Measurements from ENCODE around the gene PIEZO2. TPM values are rescaled to one million over a fixed set of nuclear protein-coding genes. Genes with fewer than 3 reads are reported as not detected.

Gene PIEZO2
- total RNA-seq, 8 experiments from 2014 or later = 1.9 to 73.5 (median 2.8) TPM

DNA sequence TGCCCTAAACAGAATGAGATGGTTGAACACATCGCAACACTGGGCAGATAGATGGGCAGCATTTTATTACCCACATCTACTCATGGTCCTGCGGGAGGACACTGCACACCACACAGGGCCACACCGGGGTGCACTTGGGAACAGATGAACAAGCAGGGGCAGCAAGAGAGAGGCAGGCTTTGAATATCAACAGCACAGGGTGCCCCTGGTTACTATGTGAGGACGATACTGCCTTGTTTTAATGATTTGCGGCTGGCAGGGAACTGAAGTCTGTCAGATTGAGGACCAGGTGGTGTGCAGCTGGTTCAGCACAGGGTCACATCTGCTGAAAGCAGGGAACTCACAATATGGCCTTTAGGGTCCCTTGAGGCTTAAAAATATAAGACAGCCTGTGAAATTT, 195.7 kb downstream of the PIEZO2 start:
- peak overlapping the region; percentile 27 to 31 for H3K27ac ChIP-seq
- peaks cover 7 to 20% of the 10 kb centered on the region in 2 donors for H3K4me1 ChIP-seq (replicated peaks in 1 of 2)
- in situ Hi-C loops (cut with MboI; ENCODE audit: low pct_unique_long_range_greater_than_20kb in 2 of 9, low sequenced_read_pairs in 9 of 9, unreplicated experiment in 9 of 9) = no loop called here
- ATAC-seq (replicated peaks in 6 of 8) = peak in 5 of 8 experiments; percentile 72 to 86 (median 81)
- H3K4me3 ChIP-seq = no peak overlapping the region
- WGBS, 10 experiments = 27 to 100% (median 40%) methylated on average over 1 to 5 of the region's 5 CpGs; no CpG with 5 or more reads in 5 of the 10 experiments

DNA sequence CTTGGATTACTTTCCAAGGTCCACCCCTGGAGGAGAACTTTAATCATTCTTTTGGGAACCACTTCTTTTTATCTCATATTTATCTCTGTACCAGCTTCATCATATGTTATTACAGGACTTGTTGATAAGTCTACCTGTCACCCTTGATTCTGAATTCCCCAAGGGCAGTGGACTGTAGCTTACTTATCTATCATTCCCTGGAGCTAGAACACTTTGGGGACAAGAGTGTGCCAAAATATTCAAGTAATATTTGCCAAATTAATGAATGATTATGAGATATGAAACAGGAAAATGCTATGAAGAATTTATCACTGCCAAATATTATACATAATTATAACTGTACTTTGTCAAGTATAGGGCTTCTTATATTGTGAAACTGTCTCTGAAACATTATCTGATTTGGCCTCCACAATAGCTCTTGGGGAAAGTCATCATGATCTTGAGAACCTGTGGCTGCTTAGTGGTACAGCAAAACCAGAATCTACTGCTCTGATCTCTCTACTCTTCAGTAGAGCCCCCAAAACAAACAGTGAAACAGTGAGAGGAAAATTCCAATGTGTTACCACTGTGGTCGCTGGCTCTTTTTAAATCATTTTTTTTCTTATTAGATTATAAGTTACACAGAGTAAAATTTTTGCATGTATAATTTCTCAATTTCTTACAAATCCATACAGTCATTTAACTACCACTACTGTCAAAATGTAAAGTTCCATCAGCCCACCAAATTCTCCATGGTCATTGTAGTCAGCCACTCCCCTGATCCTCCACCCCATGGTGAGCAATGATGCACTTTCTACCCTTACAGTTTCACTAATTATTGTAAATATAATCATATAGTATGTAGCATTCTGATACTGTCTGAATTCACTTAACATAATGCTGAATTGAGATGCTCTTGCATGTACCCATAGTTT, 197.5 kb downstream of the PIEZO2 start:
- Histone ChIP-seq H3K4me3 (no peak overlapping the region), H3K4me1 (replicated peaks in 1 of 2) (peaks cover 7 to 20% of the 10 kb centered on the region in 2 donors), H3K27ac (no peak overlapping the region)
- WGBS, 10 experiments = 23 to 100% (median 82%) methylated on average over 1 of the region's 1 CpG; no CpG with 5 or more reads in 4 of the 10 experiments
- no peak for ATAC-seq (replicated peaks in 6 of 8)
- in situ Hi-C loops (cut with MboI; ENCODE audit: low pct_unique_long_range_greater_than_20kb in 2 of 9, low sequenced_read_pairs in 9 of 9, unreplicated experiment in 9 of 9) = no loop called here

DNA sequence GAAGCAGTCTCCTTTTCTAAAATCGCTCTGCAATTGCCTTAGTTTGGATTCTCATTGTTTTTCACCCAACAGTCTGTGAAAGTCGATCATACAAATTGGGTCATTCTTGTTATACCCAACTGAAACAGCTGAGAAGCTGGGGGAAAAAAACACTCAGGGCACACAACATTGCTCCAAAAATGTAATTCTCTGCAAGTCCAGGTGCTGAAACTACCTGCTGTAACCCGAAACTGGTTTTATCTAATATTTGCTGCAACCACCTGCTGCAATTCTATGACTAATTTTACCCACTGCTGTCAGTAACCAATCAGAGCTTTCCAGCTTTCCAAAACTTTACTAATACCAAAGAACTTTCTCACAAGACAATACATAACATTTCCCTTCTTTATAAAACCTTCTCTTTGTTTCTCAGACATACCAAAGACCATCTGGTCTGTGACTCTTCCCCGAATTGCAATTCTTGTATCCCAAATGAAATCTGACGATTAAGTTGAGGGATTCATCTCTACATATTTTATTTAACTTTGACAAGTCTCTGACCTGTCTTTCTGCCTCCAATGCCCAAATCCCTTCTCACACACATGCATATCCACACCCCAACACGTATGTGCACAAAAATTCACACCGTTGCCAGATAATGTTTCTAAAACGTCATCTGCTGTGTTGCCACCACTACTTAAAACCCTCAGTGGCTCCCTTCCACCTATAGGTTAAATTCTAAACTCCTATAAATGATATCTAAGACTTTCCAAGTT, 198.3 kb downstream of the PIEZO2 start:
- H3K4me3 ChIP-seq = no peak overlapping the region
- H3K4me1 ChIP-seq (replicated peaks in 1 of 2) = peaks cover 7 to 20% of the 10 kb centered on the region in 2 donors
- in situ Hi-C loops (cut with MboI; ENCODE audit: low pct_unique_long_range_greater_than_20kb in 2 of 9, low sequenced_read_pairs in 9 of 9, unreplicated experiment in 9 of 9) = no loop called here
- no peak overlapping the region for H3K27ac ChIP-seq
- WGBS, 10 experiments = 18 to 100% (median 84%) methylated on average over 2 to 8 of the region's 8 CpGs
- no peak for ATAC-seq (replicated peaks in 6 of 8)

DNA sequence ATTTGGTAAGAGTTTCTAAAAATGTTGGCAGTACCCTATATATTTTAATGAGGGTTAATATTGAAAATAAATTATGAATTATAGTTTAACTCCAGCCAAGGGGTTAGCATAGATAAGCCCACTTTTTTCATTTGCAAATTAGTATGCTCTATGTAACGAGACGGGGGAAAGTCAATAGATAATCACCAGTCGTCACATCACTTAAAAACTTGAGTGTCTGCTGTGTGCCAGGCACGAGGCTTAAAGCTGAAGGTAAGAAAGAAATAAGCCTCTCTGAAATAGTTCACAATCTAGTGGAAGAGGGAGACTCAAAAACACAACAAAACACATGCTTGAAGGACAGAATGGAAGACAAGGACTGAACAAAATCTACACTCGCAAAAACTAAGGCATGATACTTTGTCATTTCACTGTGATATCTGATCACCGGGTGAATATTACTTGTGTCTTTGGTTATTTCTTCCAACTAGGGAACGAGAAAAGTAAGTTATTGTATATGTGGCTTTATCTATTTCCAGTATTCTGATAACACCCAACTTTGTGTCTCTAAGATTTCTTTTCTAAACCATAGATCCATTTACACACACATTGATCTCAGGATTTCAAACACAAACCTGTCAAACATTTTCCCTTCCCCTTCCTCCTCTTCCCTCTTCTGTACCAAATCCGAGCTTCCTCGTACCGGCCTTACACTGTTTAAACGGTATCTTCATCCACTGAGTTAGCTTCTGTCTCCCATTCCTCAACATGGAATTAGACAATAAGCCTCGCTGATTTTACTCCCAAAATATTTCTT, 199.1 kb downstream of the PIEZO2 start:
- ATAC-seq (replicated peaks in 6 of 8) = no peak
- Histone ChIP-seq H3K4me1 (replicated peaks in 1 of 2) (peaks cover 7 to 20% of the 10 kb centered on the region in 2 donors), H3K27ac (no peak overlapping the region), H3K4me3 (no peak overlapping the region)
- in situ Hi-C loops (cut with MboI; ENCODE audit: low pct_unique_long_range_greater_than_20kb in 2 of 9, low sequenced_read_pairs in 9 of 9, unreplicated experiment in 9 of 9) = no loop called here
- 56 to 100% (median 82%) methylated on average over 3 to 12 of the region's 12 CpGs for WGBS, 10 experiments

DNA sequence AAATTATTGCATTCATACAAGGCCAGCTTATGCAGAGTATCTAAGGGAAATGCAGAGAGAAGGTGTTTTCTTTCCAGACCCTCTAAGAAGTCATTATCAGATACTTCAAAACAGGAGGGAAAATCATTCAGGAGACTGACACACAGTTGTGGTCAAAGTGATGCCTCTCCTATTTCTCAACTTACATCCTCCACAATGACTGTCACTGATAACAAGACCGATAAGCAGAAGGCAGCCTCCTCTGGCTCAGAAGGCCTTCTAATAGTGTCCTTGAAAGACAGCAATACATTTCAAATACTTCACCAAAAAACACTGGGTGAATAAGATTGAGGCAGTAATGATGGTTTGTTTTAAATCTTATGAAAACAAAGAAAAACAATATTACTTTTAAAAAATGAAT, 199.7 kb downstream of the PIEZO2 start:
- H3K4me1 ChIP-seq (replicated peaks in 1 of 2) = peaks cover 7 to 20% of the 10 kb centered on the region in 2 donors
- no peak overlapping the region for H3K27ac ChIP-seq
- no peak overlapping the region for H3K4me3 ChIP-seq
- 75 to 100% (median 100%) methylated on average over 1 of the region's 1 CpG; no CpG with 5 or more reads in 3 of the 10 experiments for WGBS, 10 experiments
- in situ Hi-C loops (cut with MboI; ENCODE audit: low pct_unique_long_range_greater_than_20kb in 2 of 9, low sequenced_read_pairs in 9 of 9, unreplicated experiment in 9 of 9) = no loop called here
- no peak for ATAC-seq (replicated peaks in 6 of 8)

DNA sequence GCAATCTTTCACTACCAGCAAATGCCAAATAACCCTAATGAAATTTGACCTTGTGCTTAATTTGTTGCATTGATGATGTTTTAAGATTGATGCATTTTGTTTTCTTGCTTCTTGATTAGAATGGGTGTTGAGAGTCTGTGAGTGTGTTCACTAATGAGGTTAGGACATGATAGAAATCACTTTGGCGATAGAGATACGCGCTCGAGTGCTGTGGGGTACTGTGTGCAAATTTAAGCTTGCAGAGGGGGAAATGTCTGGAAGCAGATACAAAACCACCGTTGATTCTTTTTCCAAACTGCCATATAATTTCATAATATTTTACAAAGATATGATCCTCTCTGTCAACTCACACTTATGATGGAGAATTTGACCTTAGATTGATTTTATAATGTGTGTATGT, 200.9 kb downstream of the PIEZO2 start:
- Histone ChIP-seq H3K4me1 (replicated peaks in 1 of 2) (peaks cover 0 to 7% of the 10 kb centered on the region in 2 donors), H3K4me3 (no peak overlapping the region), H3K27ac (no peak overlapping the region)
- ATAC-seq (replicated peaks in 6 of 8) = no peak
- in situ Hi-C loops (cut with MboI; ENCODE audit: low pct_unique_long_range_greater_than_20kb in 2 of 9, low sequenced_read_pairs in 9 of 9, unreplicated experiment in 9 of 9) = no loop called here
- 46 to 96% (median 90%) methylated on average over 4 to 5 of the region's 5 CpGs; no CpG with 5 or more reads in 1 of the 10 experiments for WGBS, 10 experiments

DNA sequence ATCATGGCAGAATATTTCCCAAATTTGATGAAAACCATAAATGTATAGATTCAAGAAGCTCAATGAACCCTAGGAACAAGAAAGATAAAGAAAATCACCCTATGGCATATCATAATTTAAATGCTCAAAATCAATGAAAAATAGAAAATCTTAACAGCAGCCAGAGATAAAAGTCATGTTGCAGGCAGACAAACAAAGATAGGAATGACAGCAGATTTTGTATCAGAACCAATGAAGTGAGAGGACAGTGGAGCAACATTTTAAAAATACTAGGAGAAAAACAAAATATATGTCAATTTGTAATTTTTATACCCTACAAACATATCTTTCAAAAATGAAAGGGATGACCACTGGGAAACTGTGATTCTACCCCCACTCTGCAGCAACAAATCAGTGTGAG, 203.3 kb downstream of the PIEZO2 start:
- peaks cover 0 to 3% of the 10 kb centered on the region in 2 donors for H3K4me1 ChIP-seq (replicated peaks in 1 of 2)
- ATAC-seq (replicated peaks in 6 of 8) = no peak
- in situ Hi-C loops (cut with MboI; ENCODE audit: low pct_unique_long_range_greater_than_20kb in 2 of 9, low sequenced_read_pairs in 9 of 9, unreplicated experiment in 9 of 9) = no loop called here

DNA sequence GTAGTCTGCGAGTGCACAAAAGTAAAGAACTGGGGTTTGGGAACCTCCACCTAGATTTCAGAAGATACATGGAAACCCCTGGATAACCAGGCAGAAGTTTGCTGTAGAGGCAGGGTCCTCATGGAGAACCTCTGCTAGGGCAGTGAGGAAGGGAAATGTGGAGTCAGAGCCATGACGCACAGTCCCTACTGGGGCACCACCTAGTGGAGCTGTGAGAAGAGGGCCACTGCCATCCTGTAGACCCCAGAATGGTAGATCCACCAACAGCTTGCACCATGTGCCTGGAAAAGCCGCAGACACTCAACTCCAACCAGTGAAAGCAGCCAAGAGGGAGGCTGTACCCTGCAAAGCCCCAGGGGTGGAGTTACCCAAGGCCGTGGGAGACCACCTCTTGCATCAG, 206.4 kb downstream of the PIEZO2 start:
- WGBS, 10 experiments = 29 to 100% (median 80%) methylated on average over 1 to 2 of the region's 4 CpGs; no CpG with 5 or more reads in 3 of the 10 experiments
- in situ Hi-C loops (cut with MboI; ENCODE audit: low pct_unique_long_range_greater_than_20kb in 2 of 9, low sequenced_read_pairs in 9 of 9, unreplicated experiment in 9 of 9) = no loop called here
- ATAC-seq (replicated peaks in 6 of 8) = no peak
- H3K4me3 ChIP-seq = no peak overlapping the region
- no peak overlapping the region for H3K27ac ChIP-seq
- peaks cover 0 to 5% of the 10 kb centered on the region in 2 donors for H3K4me1 ChIP-seq (replicated peaks in 1 of 2)

More for the DNA sequence above, 203.3 kb downstream of the PIEZO2 start:
- H3K27ac ChIP-seq = no peak overlapping the region
- no peak overlapping the region for H3K4me3 ChIP-seq

DNA sequence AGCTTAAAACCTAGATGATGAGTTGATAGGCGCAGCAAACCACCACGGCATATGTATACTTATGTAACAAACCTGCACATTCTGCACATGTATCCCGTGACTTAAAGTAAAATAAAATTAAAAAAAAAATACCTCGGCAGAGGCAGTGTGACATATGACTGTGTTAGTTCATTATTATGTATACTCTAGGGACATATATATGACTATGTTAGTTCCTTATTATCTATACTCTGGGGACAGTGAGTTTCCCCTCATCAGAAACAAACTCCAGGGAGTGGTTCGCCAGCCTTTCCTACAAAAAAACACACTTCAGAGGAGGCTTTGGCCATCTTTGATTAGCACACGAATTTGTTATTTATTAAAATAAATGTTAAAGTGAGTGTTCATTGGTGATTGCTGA, 209.5 kb downstream of the PIEZO2 start:
- Histone ChIP-seq H3K4me3 (no peak overlapping the region), H3K27ac (no peak overlapping the region), H3K4me1 (replicated peaks in 1 of 2) (peaks cover 0 to 14% of the 10 kb centered on the region in 2 donors)
- WGBS, 10 experiments = 20 to 100% (median 86%) methylated on average over 1 to 6 of the region's 6 CpGs; no CpG with 5 or more reads in 1 of the 10 experiments
- ATAC-seq (replicated peaks in 6 of 8) = no peak
- in situ Hi-C loops (cut with MboI; ENCODE audit: low pct_unique_long_range_greater_than_20kb in 2 of 9, low sequenced_read_pairs in 9 of 9, unreplicated experiment in 9 of 9) = no loop called here

DNA sequence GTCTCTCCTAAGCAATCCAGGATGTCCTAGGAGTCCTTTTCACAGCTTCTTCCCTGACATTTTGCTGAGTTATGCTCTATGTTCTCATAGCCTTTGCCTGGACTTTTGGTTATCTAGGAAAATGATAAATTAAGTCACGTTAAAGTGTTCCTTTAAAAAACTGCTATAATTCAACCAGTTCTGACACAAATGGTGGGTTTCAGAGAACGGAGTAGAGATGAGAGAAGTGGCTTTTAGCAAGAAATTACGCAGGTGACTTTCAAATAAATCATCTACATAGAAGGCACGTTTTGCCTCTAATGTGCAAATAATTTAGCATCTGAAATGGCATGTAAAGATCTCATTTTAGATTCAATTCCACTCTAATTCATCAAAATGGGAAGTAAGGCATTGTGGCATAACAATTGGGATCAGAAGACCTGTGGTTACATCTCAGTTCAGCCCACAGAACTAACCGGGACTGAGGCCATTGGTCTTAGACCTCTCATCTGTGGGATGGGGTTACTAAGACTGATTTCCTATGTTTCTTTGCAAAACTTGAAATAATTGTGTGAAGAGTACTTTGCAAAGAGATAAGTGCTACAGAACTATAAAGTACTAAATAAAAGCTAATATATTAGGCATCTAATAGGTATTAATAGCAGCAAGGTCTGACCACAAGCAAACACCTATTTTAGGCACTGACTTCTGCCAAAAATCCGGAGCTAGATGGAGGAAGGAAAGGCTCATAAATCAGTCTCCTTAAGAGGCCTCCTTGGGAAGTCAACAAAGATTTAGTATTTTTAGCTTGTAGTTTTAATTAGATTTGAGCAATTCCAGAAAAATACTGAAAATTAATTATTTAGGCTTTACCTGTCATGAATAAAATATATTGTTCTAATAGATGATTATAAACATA, 211.4 kb downstream of the PIEZO2 start:
- WGBS, 10 experiments = 0 to 57% (median 44%) methylated on average over 1 to 6 of the region's 6 CpGs
- in situ Hi-C loops (cut with MboI; ENCODE audit: low pct_unique_long_range_greater_than_20kb in 2 of 9, low sequenced_read_pairs in 9 of 9, unreplicated experiment in 9 of 9) = no loop called here
- Histone ChIP-seq H3K27ac (no peak overlapping the region), H3K4me3 (no peak overlapping the region), H3K4me1 (replicated peaks in 1 of 2) (peaks cover 0 to 14% of the 10 kb centered on the region in 2 donors)
- peak in 5 of 8 experiments; percentile 66 to 94 (median 69) for ATAC-seq (replicated peaks in 6 of 8)

DNA sequence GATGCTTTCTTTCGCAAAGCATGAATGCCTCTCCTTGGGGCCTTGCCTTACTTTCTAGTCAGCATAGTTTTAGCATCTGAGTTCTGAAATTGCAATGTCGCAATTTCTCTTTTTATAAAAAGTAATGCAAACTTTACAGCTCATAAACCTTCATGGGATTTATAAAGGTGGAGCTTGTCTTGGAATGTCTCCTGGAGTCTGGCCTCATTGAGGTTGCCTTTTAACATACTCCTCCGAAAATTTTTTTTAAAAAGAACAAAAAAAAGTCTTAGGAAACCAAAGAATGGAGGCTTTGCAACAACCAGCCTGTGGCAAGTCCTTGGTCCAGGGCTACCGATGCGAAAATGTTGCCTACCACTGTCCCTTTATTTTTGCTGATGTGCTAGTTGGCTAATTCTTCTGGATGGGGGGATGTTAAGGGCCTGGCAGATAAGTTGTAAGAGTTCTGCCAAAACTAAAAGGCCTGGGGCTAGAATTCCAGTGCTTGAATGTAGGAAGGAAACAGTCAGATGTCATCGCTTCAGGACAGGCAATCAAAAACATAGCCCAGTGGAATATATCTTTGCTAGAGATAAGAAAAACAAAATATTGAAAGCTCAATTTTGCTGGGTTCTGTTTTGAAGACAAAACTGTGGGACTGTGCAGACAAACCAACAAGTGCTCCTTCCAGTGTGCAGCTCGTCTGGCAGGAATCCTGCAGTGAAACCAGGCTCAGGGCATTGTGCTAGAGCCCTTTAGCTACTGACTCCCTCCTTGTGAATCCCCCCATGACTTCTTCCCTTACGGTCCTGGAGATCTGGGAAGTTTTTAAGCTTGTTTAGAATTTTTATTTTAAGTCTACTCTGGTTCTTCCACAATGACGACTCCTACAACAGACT, 213.0 kb downstream of the PIEZO2 start:
- H3K4me1 ChIP-seq (replicated peaks in 1 of 2) = peaks cover 0 to 14% of the 10 kb centered on the region in 2 donors
- ATAC-seq (replicated peaks in 6 of 8) = peak in 3 of 8 experiments; percentile 22 to 88 (median 76)
- WGBS, 10 experiments = 30 to 93% (median 71%) methylated on average over 2 to 8 of the region's 9 CpGs
- in situ Hi-C loops (cut with MboI; ENCODE audit: low pct_unique_long_range_greater_than_20kb in 2 of 9, low sequenced_read_pairs in 9 of 9, unreplicated experiment in 9 of 9) = no loop called here
- H3K4me3 ChIP-seq = no peak overlapping the region
- no peak overlapping the region for H3K27ac ChIP-seq
